Hematopoietic multipotent progenitor cell treated with erythropoietin and hydrocortisone succinate and interleukin-3 and kit ligand, for 8 days (in vitro differentiated cells): ENCODE measurements around the gene TPST1.
"Not testable (repeated sequence)": the region's sequence is repeated elsewhere in the genome, so short reads cannot be mapped to it uniquely, and the experiment has no call there.

Experiments used
- DNase-seq: peaks from one replicate; pipeline ENCODE4 v3.0.0-alpha.2; 2015

The TPST1 gene

DNA sequence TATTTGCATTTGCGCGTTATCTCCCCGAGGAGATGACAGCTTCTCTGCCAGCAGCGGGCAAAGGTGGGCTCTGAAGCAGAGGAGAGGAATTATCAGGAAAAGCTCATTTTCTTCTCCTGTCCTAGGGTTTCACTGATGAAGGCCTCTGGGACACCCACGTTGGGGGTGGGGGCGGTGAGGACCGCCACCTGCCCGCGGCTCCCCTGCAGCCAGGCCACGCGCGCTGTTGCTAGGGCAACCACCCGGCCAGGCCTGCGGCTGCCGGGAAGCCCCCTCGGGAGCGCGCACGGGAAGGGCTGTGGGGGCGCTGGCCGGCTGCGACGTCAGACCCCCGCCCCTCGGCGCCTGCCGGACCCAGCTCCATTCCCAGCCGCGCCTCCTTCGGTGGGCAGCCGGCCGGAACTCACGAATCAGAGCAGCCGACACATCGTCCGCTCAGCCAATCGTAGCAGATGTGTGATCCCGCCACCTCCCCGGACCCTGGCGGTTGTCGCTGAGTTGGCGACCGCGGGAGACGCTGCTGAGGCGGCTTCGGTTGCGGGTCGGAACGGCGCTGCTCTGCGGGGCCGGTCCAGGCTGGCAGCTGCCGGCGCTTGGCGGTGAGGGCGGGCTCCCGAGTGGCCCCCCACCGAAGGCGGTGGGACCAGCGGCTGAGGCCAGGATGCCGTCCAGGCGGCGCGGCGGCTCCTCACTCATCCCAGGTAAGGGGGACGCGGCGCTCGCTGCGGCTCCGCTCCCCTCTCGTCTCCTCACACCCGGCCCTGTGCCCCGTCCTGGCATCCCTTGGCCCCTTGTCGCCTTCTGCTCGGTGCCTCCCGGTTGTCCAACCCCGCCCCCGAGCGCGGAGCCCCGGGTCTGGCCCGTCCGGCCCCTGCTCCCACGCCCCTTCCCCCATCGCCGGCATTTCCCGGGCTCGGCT lies at the start of gene TPST1:
Gene TPST1 (plus strand): TSS at position 513 of the 919 bp plus-strand sequence. CDS start 35,092 bp downstream, outside the sequence.
- peak; percentile 59 for DNase-seq

DNA sequence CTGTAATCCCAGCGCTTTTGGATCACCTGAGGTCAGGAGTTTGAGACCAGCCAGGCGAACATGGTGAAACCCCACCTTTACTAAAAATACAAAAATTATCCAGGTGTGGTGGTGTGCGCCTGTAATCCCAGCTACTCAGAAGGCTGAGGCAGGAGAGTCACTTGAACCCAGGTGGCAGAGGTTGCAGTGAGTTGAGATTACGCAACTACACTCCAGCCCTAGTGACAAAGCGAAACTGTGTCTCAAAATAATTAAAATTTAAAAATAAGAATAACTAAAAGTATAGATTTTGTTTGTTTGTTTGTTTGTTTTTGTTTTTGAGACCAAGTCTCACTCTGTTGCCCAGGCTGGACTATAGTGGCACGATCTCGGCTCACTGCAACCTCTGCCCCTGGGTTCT lies 49.1 kb upstream of the TPST1 start:
- not testable (repeated sequence) for DNase-seq

DNA sequence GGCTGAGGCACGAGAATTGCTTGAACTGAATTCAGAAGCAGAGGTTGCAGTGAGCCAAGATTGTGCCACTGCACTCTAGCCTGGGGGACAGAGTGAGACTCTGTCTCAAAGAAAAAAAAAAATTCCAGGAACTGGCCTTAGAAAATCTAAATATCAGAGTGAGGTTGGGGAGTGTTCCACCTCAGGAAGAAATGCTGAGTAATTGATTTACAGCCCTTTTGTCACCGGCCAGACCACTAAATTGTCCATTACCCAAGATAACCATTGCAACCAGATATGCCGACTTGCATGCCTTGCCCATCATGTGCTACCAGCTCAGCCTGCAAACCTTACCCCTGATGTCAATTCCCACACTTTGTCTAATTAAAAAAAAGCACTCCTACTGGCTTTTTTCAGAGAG lies 48.1 kb upstream of the TPST1 start:
- DNase-seq, result peak; percentile 33

DNA sequence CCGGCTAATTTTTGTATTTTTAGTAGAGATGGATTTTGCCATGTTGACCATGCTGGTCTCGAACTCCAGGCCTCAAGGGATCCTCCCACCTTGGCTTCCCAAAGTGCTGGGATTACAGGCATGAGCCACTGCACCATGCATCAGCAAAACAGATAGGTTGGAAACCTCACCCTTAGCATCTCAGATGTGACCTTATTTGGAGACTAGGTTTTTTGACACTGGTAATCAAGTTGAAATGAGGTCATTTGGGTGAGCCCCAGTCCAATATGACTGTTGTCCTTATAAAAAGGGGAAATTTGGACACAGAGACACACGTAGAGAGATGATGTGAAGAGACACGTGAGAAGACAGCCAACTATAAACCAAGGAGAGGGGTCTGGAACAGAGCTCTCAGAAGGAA lies 42.5 kb upstream of the TPST1 start:
- DNase-seq, result no peak

DNA sequence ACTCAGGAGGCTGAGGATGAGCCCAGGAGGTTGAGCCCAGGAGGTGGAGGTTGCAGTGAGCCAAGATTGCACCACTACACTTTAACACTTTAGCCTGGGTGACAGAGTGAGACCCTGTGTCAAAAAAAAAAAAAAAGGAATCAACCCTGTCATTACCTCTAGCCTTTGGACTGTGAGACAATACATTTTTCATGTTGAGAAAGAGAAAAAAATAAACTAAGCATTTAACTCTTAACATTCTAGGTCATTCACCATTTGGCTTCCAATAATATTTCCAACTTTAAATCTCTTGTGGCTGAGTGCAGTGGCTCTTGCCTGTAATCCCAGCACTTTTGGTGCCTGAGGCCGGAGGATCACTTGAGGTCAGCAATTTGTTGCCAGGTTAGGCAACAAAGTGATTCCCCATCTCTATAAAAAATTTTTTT lies 41.9 kb upstream of the TPST1 start:
- no peak for DNase-seq

DNA sequence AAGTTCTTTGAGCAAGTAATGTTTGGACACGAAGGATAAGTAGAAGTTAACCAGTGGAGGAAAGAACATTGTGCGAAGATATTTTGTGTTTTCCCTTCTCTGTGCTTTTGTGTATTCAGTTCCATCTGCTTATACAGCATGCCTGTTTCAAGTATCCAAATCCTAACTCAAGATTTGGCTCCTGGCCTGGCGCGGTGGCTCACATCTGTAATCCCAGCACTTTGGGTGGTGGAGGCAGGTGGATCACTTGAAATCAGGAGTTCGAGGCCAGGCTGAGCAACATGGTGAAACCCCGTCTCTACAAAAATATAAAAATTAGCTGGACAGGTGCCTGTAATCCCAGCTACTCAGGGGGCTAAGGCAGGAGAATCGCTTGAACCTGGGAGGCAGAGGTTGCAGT lies 40.8 kb upstream of the TPST1 start:
- no peak for DNase-seq

DNA sequence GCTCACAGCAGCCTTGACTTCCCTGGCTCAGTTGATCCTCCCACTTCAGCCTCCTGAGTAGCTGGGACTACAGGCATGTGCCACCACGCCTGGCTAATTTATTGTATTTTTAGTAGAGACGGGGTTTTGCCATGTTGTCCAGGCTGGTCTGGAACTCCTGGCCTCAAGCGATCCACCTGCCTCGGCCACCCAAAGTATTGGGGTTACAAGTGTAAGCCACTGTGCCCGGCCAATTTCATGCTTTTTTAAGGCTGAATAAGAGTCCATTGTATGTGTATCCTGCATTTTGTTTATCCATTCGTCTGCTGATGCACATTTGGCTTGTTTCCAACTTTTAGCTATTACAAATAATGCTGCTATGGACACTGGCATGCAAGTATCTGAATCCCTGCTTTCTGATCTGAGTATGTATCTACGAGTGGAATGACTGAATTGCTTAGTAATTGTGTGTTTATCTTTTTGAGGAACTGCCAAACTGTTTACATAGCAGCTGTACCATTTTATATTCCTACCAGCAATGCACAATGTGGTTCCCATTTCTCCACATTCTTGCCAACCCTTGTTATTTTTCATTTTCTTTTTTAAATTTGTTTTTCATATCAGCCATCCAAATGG lies 37.3 kb upstream of the TPST1 start:
- peak; percentile 16 for DNase-seq

DNA sequence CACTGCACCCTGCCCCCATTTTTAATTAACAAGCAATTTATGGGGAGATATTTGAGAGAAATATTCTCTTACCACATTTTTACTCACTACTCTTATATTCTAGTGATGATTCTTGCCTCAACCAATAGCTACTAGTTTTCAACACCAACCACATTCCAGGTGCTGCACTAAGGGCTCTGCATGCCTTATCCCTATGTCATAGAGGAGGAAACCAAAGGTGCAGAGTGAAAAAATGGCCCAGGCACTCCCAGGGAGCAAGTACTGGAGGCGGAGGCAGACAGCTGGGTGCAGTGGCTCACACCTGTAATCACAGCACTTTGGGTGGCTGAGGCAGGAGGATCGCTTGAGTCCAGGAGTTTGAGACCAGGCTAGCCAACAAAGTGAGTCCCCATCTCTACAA lies 35.5 kb upstream of the TPST1 start:
- DNase-seq, result no peak

DNA sequence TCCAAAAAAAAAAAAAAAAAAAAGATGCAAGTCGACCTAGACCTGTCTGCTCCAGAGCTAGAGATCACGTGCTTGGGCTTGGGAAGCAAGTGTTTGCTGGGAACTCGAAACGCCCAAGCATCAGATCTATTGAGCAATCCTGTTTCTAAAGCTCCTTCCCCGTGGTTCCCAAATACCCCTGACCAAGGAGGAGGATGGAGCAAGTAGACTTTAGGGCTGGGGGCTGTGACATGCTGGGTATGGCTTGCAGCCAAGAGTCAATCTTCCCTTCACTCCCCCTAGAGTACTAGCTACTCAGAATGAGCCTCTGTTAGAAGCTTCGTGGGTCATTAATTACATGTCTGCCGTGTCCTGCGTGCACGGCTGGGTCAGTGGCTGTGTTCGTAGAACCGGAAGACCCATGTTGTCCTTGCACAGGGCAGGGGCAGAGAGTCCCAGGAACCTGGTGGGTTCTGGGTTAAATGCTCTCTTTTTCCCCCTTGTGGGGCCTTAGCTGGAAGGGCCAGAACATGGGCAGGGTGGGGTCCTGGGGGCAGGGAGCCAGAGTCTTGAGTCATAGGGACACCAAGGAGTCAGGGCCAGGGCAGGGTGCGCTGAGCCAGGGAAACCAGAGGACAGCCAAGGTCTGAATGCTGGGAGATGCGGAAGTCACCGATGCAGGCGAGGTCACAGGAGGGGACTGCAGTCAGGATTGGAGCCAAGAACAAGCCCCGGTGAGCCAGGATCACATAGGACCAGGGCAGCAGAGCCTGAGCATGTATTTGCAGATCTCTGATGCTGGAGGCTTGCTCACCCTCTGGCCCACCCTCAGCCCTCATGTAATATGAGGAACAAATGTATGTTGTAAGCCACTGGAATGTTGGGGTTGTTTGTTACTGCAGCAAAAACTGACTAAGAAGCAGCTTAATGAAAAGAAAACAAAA lies 34.6 kb upstream of the TPST1 start:
- DNase-seq, result no peak

DNA sequence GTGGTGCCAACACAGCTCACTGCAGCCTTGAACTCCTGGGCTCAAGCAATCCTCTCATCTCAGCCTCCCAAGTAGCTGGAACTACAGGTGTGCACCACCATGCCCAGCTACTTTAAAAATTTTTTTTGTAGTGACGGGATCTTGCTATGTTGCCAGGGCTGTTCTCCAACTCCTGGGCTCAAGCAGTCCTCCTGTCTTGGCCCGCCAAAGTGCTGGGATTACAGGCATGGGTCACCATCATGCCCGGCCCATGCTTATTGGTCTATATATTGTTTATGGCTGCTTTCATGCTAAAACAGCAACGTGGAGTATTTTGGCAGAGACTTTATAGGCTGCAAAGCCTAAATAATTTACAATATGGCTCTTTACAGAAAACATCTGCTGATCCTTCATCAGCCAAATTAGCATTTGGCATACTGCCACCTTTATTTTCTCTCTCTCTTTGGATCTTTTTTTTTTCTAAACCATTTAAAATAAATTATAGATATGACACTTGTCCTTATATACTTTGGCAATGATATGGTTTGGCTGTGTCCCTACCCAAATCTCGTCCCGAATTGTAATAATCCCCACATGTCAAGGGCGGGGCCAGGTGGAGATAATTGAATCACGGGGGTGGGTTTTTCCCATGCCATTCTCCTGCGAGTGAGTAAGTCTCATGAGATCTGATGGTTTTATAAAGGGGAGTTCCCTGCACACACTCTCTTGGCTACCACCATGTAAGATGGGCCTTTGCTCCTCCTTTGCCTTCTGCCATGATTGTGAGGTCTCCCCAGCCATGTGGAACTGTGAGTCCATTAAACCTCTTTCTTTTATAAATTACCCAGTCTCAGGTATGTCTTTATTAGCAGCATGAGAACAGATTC lies 32.4 kb upstream of the TPST1 start:
- not testable (repeated sequence) for DNase-seq

DNA sequence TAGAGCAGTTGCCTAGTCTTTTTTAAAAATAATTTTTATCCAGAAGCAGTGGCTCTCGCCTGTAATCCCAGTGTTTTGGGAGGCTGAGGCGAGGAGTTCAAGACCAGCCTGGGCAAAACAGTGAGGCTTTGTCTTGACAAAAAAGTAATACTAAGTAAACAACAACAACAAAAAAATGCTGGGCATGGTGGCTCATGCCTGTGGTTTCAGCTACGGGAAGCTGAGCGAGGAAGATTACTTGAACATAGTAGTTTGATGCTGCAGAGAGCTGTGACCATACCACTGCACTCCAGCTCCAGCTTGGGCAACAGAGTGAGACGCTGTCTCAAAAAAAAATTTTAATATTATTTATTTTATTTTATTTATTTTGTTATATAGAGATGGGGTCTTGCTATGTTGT lies 31.3 kb upstream of the TPST1 start:
- no peak for DNase-seq

DNA sequence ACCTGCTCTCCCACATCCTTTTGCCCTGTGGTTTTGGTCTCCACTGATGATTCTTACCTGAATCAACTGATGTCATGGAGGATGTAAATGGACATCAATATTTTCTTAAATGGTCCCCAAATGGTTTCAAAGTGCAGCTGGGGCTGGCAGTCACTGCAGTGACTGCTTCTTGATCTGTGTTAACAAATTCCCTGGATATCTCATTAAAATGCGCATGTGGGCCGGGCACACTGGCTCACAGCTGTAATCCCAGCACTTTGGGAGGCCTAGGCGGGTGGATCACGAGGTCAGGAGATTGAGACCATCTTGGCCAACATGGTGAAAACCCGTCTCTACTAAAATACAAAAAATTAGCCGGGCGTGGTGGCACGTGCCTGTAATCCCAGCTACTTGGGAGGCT lies 30.1 kb upstream of the TPST1 start:
- not testable (repeated sequence) for DNase-seq

DNA sequence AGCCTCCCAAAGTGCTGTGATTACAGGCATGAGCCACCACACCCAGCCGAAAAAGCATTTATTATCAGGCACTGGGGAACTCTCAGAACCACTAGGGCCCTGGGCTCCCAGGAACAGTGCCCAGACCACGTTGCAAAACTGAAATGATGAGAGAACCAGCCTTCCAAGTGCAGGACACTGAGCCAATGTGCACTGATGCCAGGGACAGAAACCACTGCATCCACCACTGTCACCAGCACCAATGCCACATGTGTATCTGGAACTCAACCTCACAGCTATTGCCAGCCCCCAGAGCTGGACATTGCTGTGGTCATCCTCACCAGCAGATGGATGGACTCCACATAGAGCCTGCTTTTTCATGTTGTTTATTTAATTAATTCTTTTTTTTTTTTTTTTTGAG lies 28.2 kb upstream of the TPST1 start:
- DNase-seq, result no peak

DNA sequence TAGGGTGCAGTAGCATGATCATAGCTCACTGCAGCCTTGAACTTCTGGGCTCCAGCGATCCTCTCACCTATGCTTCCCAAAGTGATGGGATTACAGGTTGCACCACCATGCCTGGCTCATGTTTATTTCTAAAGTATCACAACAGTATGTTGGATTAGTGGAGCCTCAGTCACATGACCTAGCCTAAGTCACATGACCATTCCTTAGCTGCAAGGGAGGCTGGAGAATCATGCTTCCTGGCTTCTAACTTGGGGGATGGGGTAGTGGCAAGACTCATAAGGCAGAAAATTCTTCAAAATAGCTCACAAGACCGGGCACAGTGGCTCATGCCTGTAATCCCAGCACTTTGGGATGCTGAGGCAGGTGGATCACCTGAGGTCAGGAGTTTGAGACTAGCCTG lies 26.9 kb upstream of the TPST1 start:
- DNase-seq, result no peak

DNA sequence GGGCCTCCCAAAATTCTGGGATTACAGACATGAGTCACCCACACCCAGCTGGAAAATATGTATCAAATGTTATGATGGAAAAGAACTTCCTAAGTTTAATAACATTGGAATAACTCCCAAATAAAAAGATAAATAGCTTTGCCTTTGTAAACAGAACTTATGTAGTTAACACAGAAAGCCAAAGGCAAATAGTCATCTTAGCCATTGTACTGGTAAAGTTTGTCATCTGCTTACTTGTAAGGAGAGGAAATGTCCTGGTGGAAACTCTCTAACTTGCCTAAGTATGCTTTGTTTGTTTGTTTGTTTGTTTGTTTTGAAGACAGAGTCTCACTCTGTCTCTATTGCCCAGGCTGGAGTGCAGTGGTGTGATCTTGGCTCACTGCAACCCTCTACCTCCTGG lies 23.8 kb upstream of the TPST1 start:
- DNase-seq, result no peak

DNA sequence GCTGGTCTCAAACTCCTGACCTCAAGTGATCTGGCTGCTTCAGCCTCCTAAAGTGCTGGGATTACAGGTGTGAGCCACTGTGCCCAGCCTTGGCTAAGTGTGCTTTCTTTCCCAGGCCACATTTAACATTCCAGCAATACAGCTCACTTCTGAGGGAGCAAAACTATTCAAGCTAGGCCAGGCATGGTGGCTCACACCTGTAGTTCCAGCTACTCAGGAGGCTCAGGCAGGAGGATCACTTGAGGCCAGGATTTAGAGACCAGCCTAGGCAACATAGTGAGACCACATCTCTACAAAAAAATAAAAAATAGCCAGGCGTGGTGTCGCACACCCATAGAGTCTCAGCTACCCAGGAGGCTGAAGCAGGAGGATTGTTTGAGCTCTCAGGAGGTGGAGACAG lies 23.3 kb upstream of the TPST1 start:
- DNase-seq, result no peak

DNA sequence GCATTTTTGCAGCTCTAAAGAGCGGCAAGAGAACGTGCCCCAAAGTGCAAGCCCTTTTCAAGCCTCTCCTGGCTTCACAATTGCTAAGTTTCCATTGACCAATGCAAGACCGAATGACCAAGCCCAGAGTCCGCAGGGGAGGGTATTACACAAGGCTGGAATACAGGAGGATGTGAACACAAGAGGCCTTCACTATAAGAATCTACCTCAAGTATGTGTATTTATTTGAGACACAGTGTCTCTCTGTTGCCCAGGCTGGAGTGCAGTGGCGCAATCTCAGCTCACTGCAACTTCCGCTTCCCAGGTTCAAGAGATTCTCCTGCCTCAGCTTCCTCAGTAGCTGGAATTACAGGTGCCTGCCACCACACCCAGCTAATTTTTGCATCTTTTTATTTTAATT lies 22.2 kb upstream of the TPST1 start:
- DNase-seq, result no peak

DNA sequence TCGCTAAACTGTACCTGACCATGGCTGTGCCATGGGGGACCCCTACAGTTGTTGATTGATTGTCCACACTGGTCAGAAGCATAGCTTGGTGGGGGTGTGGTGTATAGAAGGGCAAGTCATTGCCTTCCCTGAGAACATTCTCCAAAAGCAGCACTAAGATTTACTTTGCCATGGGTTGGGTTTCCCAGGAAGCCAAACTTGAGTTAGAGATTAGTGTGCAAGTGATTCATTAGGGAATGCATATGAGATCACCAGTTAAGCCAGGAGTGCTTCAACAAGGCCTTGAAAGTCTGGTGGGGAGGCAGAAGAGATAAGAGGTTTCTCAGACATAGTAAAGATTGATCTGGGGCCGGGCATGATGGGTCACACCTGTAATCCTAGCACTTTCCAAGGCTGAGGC lies 21.4 kb upstream of the TPST1 start:
- DNase-seq, result no peak

DNA sequence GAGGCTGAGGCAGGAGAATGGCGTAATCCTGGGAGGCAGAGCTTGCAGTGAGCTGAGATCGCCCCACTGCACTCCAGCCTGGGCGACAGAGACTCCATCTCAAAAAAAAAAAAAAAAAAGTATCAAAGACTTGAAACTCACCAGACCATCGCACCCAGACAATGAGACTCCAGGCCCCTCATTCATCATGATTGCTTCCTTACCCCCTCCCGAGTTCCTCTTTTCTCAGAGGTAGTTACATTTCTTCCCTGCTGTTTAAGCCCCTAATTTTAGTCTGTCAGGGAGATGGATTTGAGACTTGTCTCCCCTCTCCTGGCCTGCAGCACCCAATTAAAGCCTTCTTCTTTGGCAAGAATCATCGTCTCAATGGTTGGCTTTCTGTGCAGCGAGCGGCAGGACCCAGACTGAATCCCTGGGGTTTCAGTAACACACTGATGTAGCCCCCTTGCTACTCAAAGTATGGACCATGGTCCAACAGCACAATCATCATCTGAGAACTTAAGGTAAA lies 19.4 kb upstream of the TPST1 start:
- no peak for DNase-seq

DNA sequence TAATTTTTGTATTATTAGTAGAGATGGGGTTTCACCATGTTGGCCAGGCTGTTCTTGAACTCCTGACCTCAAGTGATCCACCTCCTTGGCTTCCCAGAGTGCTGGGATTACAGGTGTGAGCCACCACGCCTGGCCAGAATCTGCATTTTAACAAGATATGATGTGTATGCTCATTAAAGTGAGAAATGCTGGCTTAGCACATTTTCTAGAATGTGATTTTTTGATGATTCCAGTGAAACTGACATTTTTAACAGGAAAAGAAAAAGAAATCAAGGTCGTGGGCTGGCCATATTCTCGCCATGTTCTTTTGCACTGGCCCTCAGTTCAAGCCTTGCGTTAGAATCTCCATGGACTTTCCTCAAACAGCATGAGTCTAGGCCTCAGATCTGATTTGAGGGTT lies 18.1 kb upstream of the TPST1 start:
- no peak for DNase-seq

DNA sequence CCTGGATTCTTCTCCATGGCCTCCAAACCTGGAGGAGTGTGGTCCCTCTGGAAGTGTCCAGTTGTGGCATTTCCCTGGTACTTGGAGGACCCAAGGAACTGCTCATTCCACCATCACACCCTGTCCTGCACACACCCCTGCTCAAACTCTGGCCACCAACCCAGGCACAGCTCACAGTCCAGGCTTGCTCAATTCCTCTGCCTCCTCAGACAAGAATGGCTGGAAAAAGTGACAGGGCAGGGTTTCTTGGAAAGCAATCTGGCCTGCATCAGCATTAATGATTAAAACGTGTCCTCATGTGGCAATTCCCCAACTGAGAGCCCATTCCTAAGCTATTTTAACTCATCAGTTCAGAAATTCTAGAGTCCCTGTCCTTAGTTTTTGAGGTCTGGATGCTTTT lies 17.2 kb upstream of the TPST1 start:
- DNase-seq, result no peak

DNA sequence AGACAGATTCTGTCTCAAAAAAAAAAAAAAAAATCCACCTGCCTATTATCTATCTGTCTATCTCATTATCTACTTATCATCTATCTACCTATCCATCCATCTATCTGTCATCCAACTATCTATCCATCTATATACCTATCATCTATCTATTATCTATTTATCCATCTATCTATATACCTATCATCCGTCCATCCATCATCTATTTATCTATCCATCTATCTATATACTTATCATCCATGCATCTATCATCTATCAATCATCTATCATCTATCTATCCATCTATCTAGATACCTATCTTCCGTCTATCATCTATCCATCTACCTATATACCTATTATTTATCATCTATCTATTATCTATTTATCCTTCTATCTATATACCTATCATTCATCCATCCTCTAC lies 16.5 kb upstream of the TPST1 start:
- DNase-seq, result no peak
